Measurements from ENCODE around the gene THSD8. TPM values are rescaled to one million over a fixed set of nuclear protein-coding genes. Genes with fewer than 3 reads are reported as not detected.
A peak's percentile ranks its signal among the peaks of the same experiment; 100 is the strongest.

Gene THSD8
- total and polyA plus RNA-seq, 11 donors = 0.35 to 6.8 (median 2.2) TPM; not detected in 2

DNA sequence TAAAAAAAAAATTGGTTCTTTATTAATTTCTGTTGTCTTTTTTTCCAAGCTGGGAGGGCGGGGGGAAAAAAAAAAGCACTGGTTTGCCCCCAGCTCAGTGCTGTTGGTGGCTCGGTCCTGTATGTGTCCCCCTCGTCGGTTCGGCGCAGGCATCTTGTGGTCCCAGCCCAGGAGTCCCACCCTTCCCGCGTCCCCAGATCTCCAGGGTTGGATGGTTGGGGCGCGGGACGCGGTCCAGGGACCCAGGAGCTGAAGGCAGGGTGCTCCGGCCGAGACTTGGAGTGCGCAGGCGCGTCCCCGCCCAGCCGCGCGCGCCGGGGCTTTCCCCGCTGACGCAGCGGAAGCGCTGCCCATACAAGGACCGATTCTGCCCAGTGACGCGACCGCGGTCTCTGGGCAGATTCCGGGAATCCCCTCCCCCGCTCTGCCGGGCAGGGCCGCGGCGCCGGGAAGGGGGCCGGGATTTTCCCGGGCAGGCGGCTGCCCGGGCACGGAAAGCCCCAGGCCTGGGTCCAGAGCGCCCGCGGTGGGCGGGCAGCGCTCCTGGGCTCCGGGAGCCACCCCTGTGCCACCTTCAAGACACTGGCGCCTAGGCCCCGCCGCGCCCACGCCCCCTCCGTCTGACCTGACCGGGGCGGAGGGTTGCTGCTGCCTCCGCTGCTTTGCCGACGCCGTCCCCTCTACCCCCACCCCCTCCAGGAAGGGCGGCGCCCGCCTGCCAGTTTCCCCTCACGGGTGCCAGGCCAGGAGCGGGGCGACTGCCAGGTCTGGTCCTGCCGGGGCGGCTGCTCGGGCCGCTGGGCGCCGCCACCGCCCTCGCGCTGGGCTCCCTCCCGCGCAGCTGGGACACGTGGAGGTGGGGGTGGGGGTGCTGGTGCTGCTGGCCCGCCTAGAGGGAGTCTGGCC is 8.3 kb upstream of the THSD8 start:
- ATAC-seq (peak; percentile 35 to 54 (median 45)), DNase-seq (peak; percentile 94 to 97 (median 95))
- H3K4me1 ChIP-seq = peaks cover 3 to 49% (median 31%) of the 10 kb centered on the region in 12 donors
- no peaks in the 10 kb centered on the region for H3K27me3 ChIP-seq
- H3K4me3 ChIP-seq = peak overlapping the region; percentile 43 to 99 (median 84)
- peak overlapping the region; percentile 95 to 100 (median 99) for H3K27ac ChIP-seq
- H3K9me3 ChIP-seq = no peaks in the 10 kb centered on the region
- intact Hi-C loops (cut with DNase I) = loop anchor here in 3 of 10 donors (2.0 kb wide), 2 partner anchors 15 to 17 kb away; no protein-coding TSS in a partner anchor
- 0 to 1% (median 0%) methylated on average over 25 to 81 of the region's 81 CpGs for WGBS, 4 donors
- TF ChIP-seq, protein P1, sequence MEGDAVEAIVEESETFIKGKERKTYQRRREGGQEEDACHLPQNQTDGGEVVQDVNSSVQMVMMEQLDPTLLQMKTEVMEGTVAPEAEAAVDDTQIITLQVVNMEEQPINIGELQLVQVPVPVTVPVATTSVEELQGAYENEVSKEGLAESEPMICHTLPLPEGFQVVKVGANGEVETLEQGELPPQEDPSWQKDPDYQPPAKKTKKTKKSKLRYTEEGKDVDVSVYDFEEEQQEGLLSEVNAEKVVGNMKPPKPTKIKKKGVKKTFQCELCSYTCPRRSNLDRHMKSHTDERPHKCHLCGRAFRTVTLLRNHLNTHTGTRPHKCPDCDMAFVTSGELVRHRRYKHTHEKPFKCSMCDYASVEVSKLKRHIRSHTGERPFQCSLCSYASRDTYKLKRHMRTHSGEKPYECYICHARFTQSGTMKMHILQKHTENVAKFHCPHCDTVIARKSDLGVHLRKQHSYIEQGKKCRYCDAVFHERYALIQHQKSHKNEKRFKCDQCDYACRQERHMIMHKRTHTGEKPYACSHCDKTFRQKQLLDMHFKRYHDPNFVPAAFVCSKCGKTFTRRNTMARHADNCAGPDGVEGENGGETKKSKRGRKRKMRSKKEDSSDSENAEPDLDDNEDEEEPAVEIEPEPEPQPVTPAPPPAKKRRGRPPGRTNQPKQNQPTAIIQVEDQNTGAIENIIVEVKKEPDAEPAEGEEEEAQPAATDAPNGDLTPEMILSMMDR (IDR thresholded peaks at IDR 0.05) = peak in 3 of 12 donors; percentile 16 to 25 (median 23)
- peak in 1 of 2 donors; percentile 78 for TF ChIP-seq POLR2A (IDR thresholded peaks at IDR 0.05)
- peaks cover 0 to 19% (median 12%) of the 10 kb centered on the region in 9 donors for H3K36me3 ChIP-seq

DNA sequence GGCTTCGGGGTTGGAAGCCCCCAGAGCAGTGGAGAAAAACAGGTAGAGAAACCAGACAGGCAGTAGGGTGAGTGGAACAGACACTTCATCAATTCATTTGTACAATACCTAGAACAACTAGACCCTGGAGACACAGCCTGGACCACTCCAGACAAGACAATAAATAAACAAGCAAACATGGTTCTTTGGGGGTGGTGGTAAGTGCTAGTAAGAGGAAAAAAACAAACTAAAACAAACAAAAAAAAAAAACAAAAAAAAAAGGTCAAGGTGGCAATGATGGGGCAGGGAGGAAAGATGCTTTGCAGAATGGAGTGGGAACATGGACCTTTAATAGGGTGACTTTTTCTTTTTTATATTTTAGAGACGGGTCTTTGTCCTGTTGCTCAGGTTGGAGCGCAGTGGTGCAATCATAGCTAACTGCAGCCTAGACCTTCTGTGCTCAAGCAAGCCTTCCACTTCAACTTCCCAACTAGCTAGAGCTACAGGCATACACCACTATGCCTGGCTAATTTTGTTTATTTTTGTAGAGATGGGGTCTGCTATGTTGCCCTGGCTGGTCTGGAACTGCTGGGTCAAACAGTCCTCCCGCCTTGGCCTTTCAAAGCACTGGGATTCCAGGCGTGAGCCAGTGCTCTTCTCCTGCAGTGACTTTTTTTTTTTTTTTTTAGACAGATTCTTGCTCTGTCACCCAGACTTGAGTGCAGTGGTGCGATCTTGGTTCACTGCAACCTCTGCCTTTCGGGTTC is 7.5 kb upstream of the THSD8 start:
- DNase-seq = no peak
- peak overlapping the region; percentile 95 to 100 (median 99) for H3K27ac ChIP-seq
- no peaks in the 10 kb centered on the region for H3K9me3 ChIP-seq
- ATAC-seq = no peak
- peaks cover 0 to 27% (median 16%) of the 10 kb centered on the region in 9 donors for H3K36me3 ChIP-seq
- TF ChIP-seq POLR2A (IDR thresholded peaks at IDR 0.05) = no peak
- TF ChIP-seq, protein P1 (IDR thresholded peaks at IDR 0.05) = no peak
- H3K4me1 ChIP-seq = peaks cover 3 to 41% (median 23%) of the 10 kb centered on the region in 12 donors
- no peaks in the 10 kb centered on the region for H3K27me3 ChIP-seq
- peak overlapping the region; percentile 43 to 99 (median 84) for H3K4me3 ChIP-seq
- intact Hi-C loops (cut with DNase I) = loop anchor here in 2 of 10 donors (2.0 kb wide), 1 partner anchor 18 kb away; no protein-coding TSS in a partner anchor
- 72 to 82% (median 77%) methylated on average over 7 of the region's 7 CpGs for WGBS, 4 donors

GRCh38 chr19:12794971-12795381 is 6.9 kb upstream of the THSD8 start:
- intact Hi-C loops (cut with DNase I) = loop anchor here in 8 of 10 donors (2.0 to 5.0 kb wide), 3 partner anchors 18 to 83 kb away; no protein-coding TSS in a partner anchor
- ATAC-seq (no peak), DNase-seq (no peak)
- TF ChIP-seq, protein P1 (IDR thresholded peaks at IDR 0.05) = no peak
- TF ChIP-seq POLR2A (IDR thresholded peaks at IDR 0.05) = no peak
- Histone ChIP-seq H3K27ac (peak overlapping the region in 8 of 12 donors; percentile 46 to 100 (median 98)), H3K4me3 (no peak overlapping the region), H3K9me3 (no peaks in the 10 kb centered on the region), H3K36me3 (peaks cover 0 to 33% (median 22%) of the 10 kb centered on the region in 9 donors), H3K27me3 (no peaks in the 10 kb centered on the region), H3K4me1 (peaks cover 3 to 37% (median 23%) of the 10 kb centered on the region in 12 donors)
- WGBS, 4 donors = 88 to 94% (median 91%) methylated on average over 9 of the region's 9 CpGs
